ENCODE measurements around the gene PRDX4.
A peak's percentile ranks its signal among the peaks of the same experiment; 100 is the strongest.

PRDX4 gene

DNA sequence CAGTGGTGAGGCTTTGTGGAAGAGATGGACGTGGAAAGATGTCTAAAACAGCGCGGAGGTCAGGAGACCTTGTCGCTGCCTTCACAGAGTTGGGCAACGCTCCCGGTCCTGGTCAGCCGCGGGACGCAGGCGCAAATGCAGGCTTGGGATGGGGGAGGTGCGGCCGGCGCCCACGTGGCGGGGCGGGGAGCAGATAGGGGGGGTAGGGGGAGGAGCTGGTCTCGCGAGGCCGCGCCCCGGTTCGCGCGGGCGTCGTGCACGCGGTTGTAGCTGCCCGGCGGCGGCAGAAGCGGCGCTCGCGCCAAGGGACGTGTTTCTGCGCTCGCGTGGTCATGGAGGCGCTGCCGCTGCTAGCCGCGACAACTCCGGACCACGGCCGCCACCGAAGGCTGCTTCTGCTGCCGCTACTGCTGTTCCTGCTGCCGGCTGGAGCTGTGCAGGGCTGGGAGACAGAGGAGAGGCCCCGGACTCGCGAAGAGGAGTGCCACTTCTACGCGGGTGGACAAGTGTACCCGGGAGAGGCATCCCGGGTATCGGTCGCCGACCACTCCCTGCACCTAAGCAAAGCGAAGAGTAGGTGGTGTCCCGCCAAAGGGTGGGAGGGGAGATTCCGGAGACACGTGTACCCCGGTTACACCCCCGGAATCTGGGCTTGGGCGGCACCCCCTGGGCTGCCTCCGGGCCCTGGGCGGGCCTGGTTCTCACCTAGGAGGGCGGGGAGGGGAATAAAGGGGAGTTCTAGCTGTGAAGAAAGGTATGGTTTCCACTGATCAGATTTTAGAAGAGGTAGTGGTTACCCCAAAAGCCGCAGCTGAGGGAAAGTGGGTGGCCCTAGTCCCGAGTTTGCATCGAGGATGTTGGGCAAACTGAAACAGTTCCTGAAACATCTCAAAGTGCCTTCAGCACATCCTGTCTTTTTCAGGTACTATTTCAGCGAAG lies at the start of gene PRDX4:
TSS of gene PRDX4 (plus strand) at position 255 of the 939 bp plus-strand sequence. CDS start at position 333, 78 bp downstream.
- Mint-ChIP-seq H3K9me3 (no peaks in the 10 kb centered on the region), H3K36me3 (ENCODE audit: low read depth) (peaks cover 19% of the 10 kb centered on the region), H3K27ac (no peak within 1 kb of the TSS), H3K4me3 (peak within 1 kb of the TSS; percentile 91), H3K27me3 (ENCODE audit: low read depth, poor library complexity) (no peaks in the 10 kb centered on the region), H3K4me1 (peaks cover 36% of the 10 kb centered on the region)
- DNase-seq = peak; percentile 92
- TF ChIP-seq, protein P1, sequence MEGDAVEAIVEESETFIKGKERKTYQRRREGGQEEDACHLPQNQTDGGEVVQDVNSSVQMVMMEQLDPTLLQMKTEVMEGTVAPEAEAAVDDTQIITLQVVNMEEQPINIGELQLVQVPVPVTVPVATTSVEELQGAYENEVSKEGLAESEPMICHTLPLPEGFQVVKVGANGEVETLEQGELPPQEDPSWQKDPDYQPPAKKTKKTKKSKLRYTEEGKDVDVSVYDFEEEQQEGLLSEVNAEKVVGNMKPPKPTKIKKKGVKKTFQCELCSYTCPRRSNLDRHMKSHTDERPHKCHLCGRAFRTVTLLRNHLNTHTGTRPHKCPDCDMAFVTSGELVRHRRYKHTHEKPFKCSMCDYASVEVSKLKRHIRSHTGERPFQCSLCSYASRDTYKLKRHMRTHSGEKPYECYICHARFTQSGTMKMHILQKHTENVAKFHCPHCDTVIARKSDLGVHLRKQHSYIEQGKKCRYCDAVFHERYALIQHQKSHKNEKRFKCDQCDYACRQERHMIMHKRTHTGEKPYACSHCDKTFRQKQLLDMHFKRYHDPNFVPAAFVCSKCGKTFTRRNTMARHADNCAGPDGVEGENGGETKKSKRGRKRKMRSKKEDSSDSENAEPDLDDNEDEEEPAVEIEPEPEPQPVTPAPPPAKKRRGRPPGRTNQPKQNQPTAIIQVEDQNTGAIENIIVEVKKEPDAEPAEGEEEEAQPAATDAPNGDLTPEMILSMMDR (IDR thresholded peaks at IDR 0.05) = no peak

DNA sequence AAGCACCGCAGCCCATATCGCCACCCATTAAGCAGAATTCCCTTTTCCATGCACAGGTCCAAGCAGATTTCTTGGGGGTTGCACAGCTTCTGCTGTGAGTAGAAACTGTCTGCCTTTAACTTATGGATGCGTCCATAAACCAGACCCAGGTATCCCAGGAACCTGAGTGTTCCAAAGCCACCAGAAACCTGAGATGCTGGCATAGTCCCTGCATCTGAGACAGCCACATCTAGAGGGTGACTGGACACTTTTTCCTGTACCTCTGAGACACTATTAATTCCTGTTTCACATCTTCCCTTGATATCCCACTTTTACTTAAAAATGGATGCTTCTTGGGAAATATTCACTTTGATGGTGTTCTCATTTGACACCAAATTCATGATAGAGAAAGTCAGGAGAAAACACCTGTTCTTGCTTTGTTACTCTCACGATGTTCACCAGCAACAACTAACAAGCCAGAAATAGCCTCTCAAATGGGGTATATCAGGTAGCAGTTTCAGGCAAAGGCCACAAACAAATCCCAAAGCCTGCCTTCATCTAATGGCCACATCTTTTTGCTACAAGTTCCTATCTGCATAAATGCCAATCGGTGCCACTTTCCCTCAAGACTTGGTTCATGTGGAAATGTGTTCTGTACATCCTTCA lies 45.5 kb upstream of the PRDX4 start:
- TF ChIP-seq, protein P1 (IDR thresholded peaks at IDR 0.05) = no peak
- H3K9me3 Mint-ChIP-seq = no peaks in the 10 kb centered on the region
- no peak for DNase-seq
- no peak overlapping the region for H3K4me3 Mint-ChIP-seq
- no peaks in the 10 kb centered on the region for H3K36me3 Mint-ChIP-seq (ENCODE audit: low read depth)
- peaks cover 9% of the 10 kb centered on the region for H3K4me1 Mint-ChIP-seq
- H3K27ac Mint-ChIP-seq = no peak overlapping the region
- peaks cover 7% of the 10 kb centered on the region for H3K27me3 Mint-ChIP-seq (ENCODE audit: low read depth, poor library complexity)

DNA sequence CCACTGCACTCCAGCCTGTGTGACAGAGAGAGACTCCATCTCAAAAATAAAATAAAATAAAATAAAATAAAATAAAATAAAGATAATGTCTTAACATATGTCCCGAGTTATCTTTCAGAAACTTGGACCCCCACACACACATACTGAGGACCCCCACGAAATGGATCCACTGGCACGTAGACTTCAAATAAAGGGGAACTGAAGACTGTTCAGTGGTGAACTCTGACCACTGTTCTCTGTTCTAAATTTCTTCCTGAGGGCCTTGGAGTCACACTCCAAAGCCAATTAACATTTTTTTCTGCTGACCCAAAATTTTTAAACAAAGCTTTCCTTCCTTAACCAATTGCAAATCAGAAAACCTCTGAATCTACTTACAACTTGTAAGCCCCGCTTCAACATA lies 43.5 kb upstream of the PRDX4 start:
- no peak for DNase-seq
- H3K4me1 Mint-ChIP-seq = peaks cover 9% of the 10 kb centered on the region
- H3K9me3 Mint-ChIP-seq = no peaks in the 10 kb centered on the region
- peaks cover 12% of the 10 kb centered on the region for H3K27me3 Mint-ChIP-seq (ENCODE audit: low read depth, poor library complexity)
- H3K4me3 Mint-ChIP-seq = no peak overlapping the region
- H3K27ac Mint-ChIP-seq = peak overlapping the region; percentile 15
- TF ChIP-seq, protein P1 (IDR thresholded peaks at IDR 0.05) = no peak
- H3K36me3 Mint-ChIP-seq (ENCODE audit: low read depth) = no peaks in the 10 kb centered on the region

DNA sequence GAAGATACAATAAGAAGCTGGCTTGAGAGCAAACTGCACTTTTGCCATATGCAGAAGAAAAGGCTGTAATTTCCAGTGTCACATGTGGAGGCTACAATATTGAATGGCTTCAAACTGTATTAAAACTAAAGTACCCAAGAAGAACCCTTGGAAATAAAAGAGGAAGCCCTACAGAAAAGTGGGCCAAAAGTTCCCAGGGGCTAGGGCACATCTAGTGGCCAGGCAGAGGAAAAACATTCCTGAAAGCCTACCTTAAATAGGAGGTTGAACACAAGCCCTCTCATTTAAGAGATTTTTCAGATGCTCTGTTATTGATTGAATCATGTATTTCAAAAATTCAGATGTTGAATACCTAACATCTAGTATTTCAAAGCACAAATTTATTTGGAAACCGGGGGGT lies 40.6 kb upstream of the PRDX4 start:
- no peak for DNase-seq
- no peak overlapping the region for H3K4me3 Mint-ChIP-seq
- no peak overlapping the region for H3K27ac Mint-ChIP-seq
- H3K4me1 Mint-ChIP-seq = peaks cover 9% of the 10 kb centered on the region
- peaks cover 18% of the 10 kb centered on the region for H3K27me3 Mint-ChIP-seq (ENCODE audit: low read depth, poor library complexity)
- H3K9me3 Mint-ChIP-seq = no peaks in the 10 kb centered on the region
- no peaks in the 10 kb centered on the region for H3K36me3 Mint-ChIP-seq (ENCODE audit: low read depth)
- TF ChIP-seq, protein P1 (IDR thresholded peaks at IDR 0.05) = peak; percentile 24

DNA sequence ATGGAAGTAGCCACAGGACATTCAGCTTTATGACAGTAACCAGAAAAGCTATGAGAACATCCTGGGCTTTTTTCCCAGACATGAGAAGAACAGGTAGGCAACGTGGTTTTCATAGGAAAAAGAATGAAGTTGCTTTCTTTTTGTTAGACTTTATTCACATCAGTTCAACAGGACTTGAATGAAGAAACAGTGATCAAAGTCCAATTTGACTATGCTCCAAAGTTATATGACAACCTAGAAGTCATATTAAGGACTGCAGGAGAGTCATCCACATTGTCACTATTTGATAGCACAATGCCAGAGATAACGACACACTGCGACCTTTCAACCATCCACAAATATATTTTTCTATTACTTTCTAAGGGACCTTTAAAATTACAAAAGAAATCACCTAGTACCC lies 39.2 kb upstream of the PRDX4 start:
- Mint-ChIP-seq H3K36me3 (ENCODE audit: low read depth) (no peaks in the 10 kb centered on the region), H3K27me3 (ENCODE audit: low read depth, poor library complexity) (peaks cover 16% of the 10 kb centered on the region), H3K4me1 (peaks cover 9% of the 10 kb centered on the region), H3K4me3 (no peak overlapping the region), H3K27ac (no peak overlapping the region), H3K9me3 (no peaks in the 10 kb centered on the region)
- TF ChIP-seq, protein P1 (IDR thresholded peaks at IDR 0.05) = no peak
- no peak for DNase-seq

Data from nephron progenitor cell (in vitro differentiated cells).